ENCODE results near the gene DEDD. TPM values are rescaled to one million over a fixed set of nuclear protein-coding genes. Genes with fewer than 3 reads are reported as not detected.

DEDD gene
- total and polyA plus RNA-seq, 10 of the 15 experiments (the other 5 are each of a cell fraction or from before 2014, with no cell fraction given), result 13.6 to 33.9 (median 30.3) TPM

DNA sequence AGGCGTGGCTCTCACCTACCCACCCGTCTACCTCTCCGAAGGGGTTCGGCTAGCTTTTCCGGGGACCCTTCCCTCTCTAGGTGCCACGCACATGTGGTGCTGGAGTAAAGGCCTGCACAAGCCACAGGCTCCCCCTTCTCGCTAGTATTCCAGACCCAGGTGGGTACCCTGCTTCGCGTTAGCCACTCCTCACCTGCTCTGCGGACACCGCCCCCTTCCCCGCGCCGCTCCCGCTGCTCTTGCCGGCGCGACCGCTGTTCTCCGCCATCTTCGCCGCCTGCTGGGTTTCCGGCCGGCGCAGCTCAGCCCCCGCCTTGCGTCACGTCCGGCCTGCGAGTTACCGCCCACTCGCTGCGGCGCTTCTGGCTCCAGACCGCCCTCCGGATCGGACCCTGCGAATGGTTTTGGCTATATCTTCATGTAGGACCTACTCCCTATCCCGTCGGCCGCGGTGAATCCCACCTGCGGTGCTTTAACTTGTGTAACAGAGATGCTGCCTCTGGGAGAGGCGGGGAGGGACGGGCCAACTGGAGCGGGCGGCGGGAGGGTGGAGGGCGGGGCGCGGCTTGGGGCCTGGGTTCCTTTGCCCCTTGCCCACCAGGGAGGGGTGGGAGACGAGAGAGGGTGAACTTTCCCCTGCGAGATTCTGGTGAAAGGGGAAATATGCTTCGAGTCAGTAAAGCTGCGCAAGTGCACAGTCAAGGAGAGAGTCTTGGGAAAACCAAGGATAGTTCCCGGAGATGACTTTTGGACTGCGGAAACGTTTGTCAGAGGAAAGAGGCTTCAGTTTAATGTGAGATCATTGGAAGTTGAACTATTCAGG is 14.5 kb downstream of the DEDD start, which contains the start of the genes NIT1 and PFDN2 (continued):
- no peak for TF ChIP-seq ZBTB11 (CRISPR knock-in tag; IDR thresholded peaks at IDR 0.05)
- no peak for TF ChIP-seq PAX8 (IDR thresholded peaks at IDR 0.05)
- TF ChIP-seq CEBPB (IDR thresholded peaks at IDR 0.05; ENCODE audit: borderline replicate concordance in 1 of 2, low read depth in 2 of 2, low read length in 2 of 2), result no peak
- TF ChIP-seq EZH2 (IDR thresholded peaks at IDR 0.05; ENCODE audit: borderline replicate concordance, control insufficient read depth, low read depth, low read length), result no peak
- TF ChIP-seq PML (IDR thresholded peaks at IDR 0.05; ENCODE audit: low read length), result peak; percentile 48; the same call in 1 of the 2 replicates
- no peak for TF ChIP-seq NR2F1 (conservative IDR thresholded peaks at IDR 0.05)
- peak; percentile 92 for TF ChIP-seq CREB1 (IDR thresholded peaks at IDR 0.05; ENCODE audit: low read depth)
- no peak for TF ChIP-seq IRF4 (IDR thresholded peaks at IDR 0.05; ENCODE audit: low read depth, low read length)
- peak; percentile 81; the same call in 1 of the 2 replicates for TF ChIP-seq MXI1 (IDR thresholded peaks at IDR 0.05; ENCODE audit: low read depth, low read length)
- 0 out of 2 replicates have a peak, but pooled peaks have one; percentile 27 for TF ChIP-seq ZNF207 (IDR thresholded peaks at IDR 0.05; ENCODE audit: borderline replicate concordance)
- TF ChIP-seq MEF2A (IDR thresholded peaks at IDR 0.05; ENCODE audit: insufficient read depth, low read depth, low read length), result no peak
- 0 out of 2 replicates have a peak, but pooled peaks have one; percentile 67 for TF ChIP-seq CHD2 (IDR thresholded peaks at IDR 0.05; ENCODE audit: borderline replicate concordance, low read depth, low read length)
- TF ChIP-seq ASH2L (IDR thresholded peaks at IDR 0.05; ENCODE audit: borderline replicate concordance, low read depth), result no peak
- no peak for TF ChIP-seq CUX1 (IDR thresholded peaks at IDR 0.05; ENCODE audit: insufficient replicate concordance, low read depth, low read length)
- TF ChIP-seq CREM (IDR thresholded peaks at IDR 0.05; ENCODE audit: low read depth), result peak; percentile 90
- TF ChIP-seq PKNOX1 (IDR thresholded peaks at IDR 0.05), result no peak
- TF ChIP-seq, protein P1, sequence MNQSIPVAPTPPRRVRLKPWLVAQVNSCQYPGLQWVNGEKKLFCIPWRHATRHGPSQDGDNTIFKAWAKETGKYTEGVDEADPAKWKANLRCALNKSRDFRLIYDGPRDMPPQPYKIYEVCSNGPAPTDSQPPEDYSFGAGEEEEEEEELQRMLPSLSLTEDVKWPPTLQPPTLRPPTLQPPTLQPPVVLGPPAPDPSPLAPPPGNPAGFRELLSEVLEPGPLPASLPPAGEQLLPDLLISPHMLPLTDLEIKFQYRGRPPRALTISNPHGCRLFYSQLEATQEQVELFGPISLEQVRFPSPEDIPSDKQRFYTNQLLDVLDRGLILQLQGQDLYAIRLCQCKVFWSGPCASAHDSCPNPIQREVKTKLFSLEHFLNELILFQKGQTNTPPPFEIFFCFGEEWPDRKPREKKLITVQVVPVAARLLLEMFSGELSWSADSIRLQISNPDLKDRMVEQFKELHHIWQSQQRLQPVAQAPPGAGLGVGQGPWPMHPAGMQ (IDR thresholded peaks at IDR 0.05; ENCODE audit: borderline replicate concordance), result no peak
- TF ChIP-seq ATF7 (IDR thresholded peaks at IDR 0.05; ENCODE audit: low read depth), result no peak

All from GM12878 (cell line).